ENCODE results near the gene KLF4.

The KLF4 gene

DNA sequence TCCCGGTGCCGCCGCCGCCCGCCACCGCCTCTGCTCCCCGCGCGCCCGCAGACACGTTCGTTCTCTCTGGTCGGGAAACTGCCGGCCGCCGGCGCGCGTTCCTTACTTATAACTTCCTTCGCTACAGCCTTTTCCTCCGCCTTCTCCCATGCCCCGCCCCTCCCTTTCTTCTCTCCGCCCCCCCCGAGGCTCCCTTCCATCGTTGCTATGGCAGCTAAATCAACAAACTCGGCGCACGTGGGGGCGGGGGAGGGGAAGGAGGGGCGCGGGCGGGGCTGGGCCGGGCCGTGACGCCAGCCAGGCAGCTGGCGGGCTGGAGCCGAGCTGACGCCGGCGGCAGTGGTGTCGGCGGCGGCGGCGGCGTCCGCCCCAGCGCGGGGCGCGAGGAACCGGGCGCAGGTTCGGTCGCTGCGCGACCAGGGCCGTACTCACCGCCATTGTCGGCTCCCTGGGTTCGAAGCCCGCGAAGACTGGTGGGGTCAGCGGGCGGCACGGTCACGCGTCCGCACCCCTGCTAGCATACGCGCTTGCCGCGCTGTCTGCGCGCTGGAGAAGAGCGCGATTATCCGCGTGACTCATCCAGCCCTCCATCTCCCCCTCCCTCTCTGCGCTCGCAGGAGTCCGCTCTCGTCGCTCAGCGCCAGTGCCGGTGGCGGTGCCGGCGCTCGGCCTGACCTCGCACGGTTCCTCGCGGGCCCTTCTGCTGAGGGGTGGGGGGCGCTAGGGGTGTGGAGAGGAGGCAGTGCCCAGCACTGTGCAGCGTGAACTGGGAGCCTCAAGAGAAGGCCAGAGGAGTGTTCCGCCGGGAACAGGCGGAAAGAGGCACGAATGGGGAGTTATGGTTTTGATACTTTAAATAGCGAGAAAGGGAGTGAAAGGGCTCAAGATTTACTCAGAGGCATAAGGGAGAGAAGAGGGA, at the start of gene KLF4:
Gene KLF4 (minus strand): TSS at position 83 of the 919 bp plus-strand sequence. CDS start 597 bp downstream, outside the sequence.
- TF ChIP-seq, protein P1, sequence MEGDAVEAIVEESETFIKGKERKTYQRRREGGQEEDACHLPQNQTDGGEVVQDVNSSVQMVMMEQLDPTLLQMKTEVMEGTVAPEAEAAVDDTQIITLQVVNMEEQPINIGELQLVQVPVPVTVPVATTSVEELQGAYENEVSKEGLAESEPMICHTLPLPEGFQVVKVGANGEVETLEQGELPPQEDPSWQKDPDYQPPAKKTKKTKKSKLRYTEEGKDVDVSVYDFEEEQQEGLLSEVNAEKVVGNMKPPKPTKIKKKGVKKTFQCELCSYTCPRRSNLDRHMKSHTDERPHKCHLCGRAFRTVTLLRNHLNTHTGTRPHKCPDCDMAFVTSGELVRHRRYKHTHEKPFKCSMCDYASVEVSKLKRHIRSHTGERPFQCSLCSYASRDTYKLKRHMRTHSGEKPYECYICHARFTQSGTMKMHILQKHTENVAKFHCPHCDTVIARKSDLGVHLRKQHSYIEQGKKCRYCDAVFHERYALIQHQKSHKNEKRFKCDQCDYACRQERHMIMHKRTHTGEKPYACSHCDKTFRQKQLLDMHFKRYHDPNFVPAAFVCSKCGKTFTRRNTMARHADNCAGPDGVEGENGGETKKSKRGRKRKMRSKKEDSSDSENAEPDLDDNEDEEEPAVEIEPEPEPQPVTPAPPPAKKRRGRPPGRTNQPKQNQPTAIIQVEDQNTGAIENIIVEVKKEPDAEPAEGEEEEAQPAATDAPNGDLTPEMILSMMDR (conservative IDR thresholded peaks at IDR 0.05; ENCODE audit: control insufficient read depth, insufficient read depth, low read depth, low read length) = no peak
- peak within 1 kb of the TSS; percentile 89 for H3K4me3 ChIP-seq (ENCODE audit: control insufficient read depth, low read depth, low read length)
- peak; percentile 92 for DNase-seq (ENCODE audit: low read depth)

GRCh38 chr9:107536462-107536861, 46.9 kb upstream of the KLF4 start:
- no peak for DNase-seq (ENCODE audit: low read depth)
- no peak overlapping the region for H3K4me3 ChIP-seq (ENCODE audit: control insufficient read depth, low read depth, low read length)
- TF ChIP-seq, protein P1 (conservative IDR thresholded peaks at IDR 0.05; ENCODE audit: control insufficient read depth, insufficient read depth, low read depth, low read length) = no peak

GRCh38 chr9:107534510-107535078, 45.0 kb upstream of the KLF4 start:
- TF ChIP-seq, protein P1 (conservative IDR thresholded peaks at IDR 0.05; ENCODE audit: control insufficient read depth, insufficient read depth, low read depth, low read length) = no peak
- no peak for DNase-seq (ENCODE audit: low read depth)
- no peak overlapping the region for H3K4me3 ChIP-seq (ENCODE audit: control insufficient read depth, low read depth, low read length)

DNA sequence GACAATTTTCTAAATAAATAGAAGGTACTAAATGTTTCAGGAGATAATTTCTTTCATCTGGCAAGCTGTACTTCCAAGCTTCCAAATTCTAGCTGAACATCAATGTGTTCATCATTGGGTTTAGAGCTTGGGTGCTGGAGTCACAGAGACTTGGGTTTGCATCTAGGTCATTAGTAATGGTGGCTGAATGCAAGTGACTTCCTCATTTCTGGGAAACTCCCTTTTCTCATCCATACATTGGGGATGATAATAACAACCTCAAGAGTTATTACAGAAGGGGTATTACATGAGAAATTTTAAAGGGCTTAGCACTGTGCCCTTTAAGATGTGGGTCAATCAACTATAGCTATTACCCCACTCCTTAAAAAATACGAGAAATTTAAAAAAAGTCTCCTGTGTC, 41.1 kb upstream of the KLF4 start:
- H3K4me3 ChIP-seq (ENCODE audit: control insufficient read depth, low read depth, low read length) = no peak overlapping the region
- TF ChIP-seq, protein P1 (conservative IDR thresholded peaks at IDR 0.05; ENCODE audit: control insufficient read depth, insufficient read depth, low read depth, low read length) = no peak

GRCh38 chr9:107528686-107529085, 39.1 kb upstream of the KLF4 start:
- no peak for DNase-seq (ENCODE audit: low read depth)
- no peak overlapping the region for H3K4me3 ChIP-seq (ENCODE audit: control insufficient read depth, low read depth, low read length)
- TF ChIP-seq, protein P1 (conservative IDR thresholded peaks at IDR 0.05; ENCODE audit: control insufficient read depth, insufficient read depth, low read depth, low read length) = no peak

More for the DNA sequence above, 41.1 kb upstream of the KLF4 start:
- no peak for DNase-seq (ENCODE audit: low read depth)

DNA sequence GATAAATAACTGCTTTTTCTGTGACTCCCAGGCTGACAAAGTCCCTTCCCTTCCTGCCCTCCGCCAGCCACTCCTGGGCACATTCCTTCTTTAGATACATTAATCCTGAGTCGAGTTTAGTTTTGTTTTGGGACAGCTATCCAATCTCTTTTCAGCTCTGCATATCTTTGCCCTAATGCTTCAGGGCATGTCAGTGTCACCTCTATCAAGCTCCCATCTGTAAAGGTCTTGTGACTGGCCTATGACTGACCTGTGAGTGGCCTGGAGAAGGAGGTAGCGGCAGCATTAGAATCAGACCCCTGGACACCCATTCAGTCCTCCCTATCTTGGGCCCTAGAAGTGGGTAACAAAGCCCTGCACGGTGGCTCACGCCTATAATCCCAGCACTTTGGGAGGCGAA, 34.0 kb upstream of the KLF4 start:
- no peak overlapping the region for H3K4me3 ChIP-seq (ENCODE audit: control insufficient read depth, low read depth, low read length)
- TF ChIP-seq, protein P1 (conservative IDR thresholded peaks at IDR 0.05; ENCODE audit: control insufficient read depth, insufficient read depth, low read depth, low read length) = no peak
- no peak for DNase-seq (ENCODE audit: low read depth)
